Stimulated activated CD4-positive, alpha-beta T cell treated with anti-CD3 and anti-CD28 coated beads, TNF-alpha, amount 100 ng/mL, for 1 hour (primary cell): ENCODE measurements around the gene ARSI.

Source experiments
- DNase-seq, 3 donors: peaks; one replicate each; pipeline ENCODE4 v3.0.0-alpha.2; 2020; ENCODE audit warnings: low read depth in 3 of 3, low spot score in 1 of 3

ARSI gene

DNA sequence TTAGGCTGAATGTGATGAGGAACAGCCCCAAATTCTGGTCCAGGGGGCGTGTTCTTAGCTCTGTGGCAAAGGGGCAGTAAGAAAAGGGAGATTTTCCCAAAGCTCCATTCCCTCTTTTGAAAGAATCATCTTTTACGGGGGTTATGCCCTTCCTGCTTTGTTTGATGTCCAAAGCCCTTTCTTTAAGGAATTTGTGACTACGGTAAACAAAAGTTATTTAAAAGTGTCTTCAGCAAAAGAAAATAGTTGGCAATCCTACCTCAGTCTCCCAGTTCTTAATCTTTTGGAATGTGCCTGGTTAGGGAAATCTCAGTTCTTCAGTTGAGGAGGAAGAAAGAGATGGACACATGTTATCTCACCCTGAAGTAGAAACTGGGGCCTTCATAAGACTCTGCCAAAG lies 24.4 kb upstream of the ARSI start:
- DNase-seq, result no peak

DNA sequence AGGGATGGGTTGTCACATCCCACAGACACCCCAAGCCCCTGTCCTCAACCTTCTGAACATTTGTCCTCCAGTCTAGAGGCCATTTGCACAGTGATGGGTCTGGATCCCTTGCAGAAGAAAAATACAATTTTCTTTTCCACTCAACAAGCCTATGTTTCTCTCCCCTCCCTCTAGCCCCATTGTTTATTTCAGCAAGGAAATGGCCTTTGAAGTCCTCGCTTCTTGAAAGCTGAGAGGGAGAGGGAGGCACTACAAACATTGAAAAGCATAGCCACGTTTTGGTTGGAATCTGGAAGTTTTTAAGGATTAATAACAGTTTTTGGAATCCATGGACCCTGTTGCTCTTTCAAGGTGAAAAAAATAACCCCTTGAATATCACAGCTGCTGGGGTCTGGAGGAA lies 24.0 kb upstream of the ARSI start:
- no peak for DNase-seq

DNA sequence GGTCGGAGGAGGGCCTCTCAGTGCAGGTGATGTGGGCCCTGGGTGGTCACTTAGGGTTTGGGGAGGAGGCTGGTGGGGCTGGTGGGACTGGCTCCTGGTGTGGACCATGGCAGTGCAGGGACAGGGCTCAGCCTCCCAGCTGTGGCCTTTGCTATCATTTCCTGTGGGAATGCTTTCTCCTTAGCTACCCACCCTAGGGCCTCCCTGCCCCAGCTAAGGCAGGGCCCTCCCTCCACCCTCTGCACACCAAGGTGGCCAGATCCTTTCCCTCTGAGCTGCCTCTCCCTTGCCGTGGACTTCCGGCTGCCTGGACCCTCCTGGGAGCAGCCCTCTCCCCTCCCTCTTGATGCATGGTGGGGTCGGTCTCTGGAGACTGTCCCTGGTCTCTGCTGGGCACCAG lies 22.7 kb upstream of the ARSI start:
- DNase-seq, result no peak

DNA sequence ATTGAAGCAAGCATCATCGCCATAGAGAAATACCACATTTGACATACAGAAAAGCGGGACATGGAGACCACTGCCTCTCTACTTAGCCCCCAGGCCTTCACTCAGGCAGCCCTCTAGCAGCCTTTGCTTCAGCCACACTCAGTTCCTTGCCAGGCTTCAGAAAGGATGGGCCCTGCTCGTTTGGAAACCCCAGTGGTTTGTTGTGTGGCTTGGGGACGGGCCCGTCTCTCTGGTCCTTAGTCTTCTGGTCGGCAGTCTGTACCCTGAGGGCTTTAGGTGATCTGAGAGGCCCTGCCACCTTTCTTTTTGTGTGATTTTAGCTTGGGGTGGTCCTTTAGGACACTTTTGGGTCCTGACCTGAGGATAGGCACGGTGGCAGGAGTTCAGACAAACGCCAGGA lies 21.1 kb upstream of the ARSI start:
- DNase-seq, result no peak

DNA sequence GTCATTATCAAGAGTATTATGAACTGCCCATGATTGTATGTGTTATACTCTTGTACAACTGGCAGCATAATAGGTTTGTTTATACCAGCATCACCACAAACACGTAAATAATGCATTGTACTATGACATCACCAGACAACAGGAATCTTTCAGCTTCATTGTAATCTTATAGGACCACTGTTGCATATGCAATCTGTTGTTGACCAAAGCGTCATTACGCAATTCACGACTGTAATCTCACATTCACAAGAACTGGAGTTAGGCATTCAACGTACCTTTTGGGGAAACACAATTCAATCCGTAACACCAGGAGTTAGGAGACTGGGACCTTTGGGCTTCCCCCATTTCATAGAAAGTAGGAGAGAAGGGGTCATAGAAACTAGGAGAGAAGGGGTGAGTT lies 20.4 kb upstream of the ARSI start:
- no peak for DNase-seq

DNA sequence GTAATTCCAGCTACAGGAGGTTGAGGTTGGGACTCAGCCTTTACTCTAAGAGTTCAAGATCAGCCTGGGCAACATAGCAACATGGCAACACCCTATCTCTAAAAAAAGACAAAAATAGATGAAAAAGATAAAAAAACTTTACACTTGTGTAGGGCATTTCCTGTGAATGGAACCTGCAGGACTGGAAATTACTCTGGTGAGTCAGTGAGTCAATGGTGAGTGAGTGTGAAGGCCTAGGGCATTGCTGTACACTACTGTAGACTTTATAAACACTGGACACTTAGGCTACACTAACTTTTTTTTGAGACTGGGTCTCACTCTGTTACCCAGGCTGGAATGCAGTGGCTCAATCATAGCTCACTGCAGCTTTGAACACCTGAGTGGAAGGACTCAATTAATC lies 19.5 kb upstream of the ARSI start:
- no peak for DNase-seq

DNA sequence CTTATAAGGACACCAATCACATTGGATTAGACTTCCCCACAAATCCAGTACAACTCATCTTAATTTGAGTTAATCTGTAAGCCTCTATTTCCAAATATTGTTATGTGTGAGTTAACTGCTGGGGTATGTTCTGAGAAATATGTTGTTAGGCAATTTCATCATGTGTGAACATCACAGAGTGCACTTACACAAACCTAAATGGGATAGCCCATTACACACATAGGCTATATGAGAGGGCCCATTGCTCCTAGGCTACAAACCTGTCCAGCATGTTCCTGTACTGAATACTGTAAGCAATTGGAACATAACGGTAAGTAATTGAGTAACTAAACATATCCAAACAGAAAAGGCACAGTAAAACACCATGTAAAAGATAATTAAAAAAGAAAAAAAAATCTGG lies 19.1 kb upstream of the ARSI start:
- no peak for DNase-seq

DNA sequence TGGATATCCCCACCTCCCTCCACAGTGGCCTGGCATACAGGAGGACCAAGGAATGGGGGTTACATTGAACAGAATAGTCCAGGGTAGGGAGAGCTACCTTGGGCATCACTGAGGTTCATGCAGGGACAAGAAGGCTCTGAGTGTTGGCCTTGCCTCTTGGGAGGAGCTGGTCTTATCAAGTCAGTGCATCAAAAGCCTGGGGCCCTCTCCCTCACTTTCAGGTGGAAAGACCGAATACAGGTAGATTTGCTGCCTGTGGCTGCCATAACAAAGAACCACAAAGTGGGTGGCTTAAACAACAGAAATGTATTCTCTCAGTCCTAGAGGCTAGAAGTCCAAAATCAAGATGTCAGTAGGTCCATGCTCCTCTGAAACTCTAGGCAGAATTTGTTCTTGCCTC lies 18.5 kb upstream of the ARSI start:
- DNase-seq, result no peak

DNA sequence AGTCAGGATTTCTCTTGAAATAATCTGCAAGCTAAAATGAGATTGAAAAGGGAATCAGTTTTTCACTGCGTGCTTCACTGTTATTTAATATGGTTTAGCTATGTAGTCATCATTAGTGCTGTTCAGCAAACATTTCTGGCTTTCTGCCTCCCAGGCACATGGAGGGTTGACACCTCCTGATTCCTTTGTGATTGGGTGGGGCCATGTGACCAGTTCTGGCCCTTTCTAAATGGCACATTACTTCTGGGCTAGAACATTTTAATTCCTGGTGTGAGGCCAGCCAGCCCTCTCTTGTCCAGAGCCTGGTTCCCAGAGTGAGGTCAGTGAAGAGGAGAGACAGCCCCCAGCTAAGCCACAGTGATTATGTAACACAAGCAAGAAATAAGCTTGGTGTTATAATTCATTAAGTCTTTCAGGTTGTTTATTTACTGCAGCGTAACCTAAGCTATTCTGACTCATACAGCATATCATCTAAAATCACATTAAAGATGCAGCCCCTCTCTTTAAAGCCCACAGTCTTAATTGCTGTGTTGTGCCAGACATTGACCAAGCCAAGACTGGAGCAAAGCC lies 17.4 kb upstream of the ARSI start:
- no peak for DNase-seq

DNA sequence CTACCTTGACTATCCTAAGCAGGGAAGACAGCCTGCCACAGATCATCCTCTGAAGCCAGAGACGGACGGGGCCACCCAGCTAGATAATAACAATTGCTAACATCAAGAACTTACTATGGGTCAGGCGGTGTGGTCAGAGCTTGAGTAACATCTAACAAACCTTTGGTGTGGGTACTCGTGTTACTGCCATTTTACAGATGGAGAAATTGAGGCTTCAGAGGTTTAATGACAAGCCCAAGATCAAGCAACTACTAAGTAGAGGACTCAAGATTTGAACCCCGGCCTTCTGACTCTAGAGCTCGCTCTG lies 16.7 kb upstream of the ARSI start:
- no peak for DNase-seq

DNA sequence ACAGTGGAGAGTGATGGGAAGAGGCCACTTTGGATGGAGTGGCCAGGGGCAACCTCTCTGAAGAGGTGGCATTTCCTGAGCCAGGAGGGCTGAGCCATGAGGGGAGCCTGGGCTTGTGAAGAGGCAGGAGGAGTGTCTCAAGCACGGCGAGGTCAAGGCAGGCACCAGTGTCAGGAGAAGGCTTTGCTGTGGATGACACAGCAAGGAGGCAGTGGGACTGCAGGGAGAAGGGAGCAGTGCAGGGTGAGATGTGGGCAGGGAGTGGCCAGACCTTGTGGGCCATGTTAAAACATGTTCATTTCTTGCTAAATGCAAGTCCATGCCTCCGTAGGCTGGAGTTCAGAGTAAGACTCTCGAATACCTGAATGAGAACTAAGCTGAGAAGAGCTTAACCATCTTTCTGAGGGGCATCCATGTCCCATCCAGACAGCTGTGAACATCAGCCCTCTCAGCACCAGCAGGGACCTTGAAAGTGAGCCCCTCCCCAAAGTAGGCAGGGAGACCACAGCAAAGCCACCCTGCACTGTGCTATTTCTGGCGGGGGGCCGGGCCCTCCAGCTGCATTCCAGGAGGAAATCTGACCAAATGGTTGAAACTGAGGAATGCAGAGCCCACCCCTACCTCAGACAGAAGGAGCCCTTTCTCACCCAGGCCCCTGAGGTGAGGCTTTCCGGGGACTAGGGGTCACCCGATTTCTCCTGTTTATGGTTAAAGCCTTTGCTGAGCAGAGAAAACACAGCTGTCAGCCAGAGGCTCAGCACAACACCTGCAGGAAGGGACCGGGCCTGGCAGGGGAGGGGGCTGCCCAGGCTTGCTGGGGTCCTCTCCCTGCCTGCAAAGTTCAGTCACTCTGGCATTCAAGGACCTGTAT lies 16.1 kb upstream of the ARSI start:
- no peak for DNase-seq

DNA sequence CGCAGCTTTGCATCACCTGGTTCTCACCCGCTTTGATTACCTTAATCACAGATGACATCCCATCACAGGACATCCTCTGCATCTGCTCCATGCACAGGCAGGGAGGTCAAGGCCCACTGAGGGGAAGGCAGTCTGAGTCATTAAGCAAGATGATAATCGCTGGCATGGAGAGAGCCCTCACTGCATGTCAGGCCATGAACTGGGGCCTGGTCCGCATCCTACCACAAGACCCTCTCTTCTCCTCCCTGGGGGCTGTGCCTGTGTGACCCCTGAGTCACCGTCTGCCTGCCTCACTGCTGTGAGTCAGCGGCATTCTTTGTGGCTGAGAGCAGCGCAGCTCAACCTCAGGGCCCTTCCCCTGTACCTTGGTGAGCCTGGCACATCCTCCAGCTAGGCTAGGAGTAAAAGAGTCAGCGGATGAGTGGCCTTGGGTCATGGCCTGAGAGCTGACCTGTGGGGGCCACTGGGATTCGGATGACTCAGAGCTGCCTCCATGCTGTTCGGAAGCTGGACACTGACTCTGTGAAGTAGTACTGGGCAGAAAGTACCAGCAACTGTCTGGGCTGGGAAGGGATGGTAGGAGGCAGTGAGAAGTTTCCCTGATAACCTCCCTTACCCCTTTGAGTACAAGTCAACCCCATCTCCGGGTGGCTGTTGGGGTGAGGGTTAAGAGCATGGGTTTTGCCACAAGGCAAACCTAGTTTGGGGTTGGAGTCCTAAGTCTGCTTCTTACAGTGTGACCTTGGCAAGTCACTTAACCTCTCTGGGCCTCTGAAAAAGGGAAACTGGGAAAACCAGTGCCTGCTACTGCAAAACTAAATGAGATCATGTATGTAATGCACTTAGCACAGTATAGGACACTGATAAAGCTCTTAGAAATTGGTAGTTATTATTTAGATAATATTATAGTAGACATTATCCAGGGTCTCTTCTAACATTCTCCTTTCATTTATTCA lies 14.6 kb upstream of the ARSI start:
- DNase-seq, result no peak

DNA sequence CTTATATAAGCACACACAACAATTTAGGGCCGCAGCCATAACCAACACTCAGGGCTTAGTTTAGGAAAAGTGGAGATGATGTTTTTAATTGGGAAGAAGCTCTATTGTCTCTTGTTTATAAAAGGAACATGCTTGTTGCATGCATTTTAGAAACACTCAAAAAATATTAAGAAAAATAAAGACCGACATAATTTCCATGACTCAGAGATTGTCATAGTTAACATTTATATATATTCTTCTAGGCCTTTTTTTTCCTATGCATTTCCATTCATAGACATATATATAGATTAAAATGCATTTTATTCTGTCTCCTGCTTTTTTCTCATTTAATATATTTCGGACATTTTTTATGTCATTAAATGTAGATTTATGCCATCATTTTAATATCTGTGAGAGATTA lies 13.6 kb upstream of the ARSI start:
- no peak for DNase-seq

DNA sequence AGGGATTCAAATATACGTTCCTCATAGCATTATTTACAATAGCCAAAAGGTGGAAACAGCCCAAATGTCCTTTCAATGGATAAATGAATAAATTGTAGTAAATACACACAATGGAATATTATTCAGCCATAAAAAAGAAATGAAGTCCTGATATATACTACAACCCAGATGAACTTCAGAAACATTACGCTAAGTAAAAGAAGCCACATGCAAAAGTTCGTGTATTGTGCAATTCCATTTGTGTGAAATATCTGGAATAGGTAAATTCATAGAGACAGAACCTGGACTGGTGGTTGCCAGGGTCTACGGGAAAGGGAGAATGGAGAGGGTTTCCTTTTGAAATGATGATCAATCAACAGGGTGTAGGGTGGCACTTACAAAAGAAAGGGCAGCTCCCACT lies 12.5 kb upstream of the ARSI start:
- no peak for DNase-seq

DNA sequence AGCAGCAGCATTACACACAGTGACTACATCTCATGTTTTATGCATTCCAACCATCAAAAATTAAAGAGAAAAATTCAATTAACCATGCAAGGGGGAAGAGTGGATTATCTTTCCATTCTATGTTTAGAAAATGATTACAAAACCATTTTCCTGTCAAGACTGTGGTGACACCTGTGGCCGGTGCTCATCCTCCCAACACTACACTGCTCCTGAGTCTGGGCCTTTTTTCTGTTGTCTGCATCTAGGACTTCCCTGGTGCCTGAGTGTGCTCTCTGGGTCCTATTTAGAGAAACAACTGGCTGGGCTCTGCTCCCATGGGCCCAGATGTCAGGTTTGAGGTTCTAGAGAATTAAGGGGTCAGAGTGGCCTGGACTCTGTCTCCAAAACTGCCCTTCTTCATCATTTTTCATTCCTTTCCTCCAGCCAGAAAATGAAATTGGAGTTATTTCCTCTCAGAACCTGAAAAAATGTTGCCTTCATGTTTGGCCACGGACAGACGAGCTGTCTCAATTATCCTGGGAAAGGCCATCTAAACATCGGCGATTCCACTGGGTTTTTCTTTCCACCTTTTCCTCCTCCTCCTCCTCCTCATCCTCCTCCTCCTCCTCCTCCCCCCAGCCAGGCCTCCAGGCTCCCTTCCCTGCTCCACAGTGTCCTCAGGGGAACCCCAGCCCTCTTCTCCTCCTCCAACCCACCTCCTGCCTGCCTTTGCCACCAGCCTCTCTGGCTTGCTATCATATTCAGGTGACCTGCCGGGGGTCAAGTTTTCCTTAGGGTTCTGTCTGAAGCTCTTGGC lies 11.4 kb upstream of the ARSI start:
- DNase-seq, result no peak

DNA sequence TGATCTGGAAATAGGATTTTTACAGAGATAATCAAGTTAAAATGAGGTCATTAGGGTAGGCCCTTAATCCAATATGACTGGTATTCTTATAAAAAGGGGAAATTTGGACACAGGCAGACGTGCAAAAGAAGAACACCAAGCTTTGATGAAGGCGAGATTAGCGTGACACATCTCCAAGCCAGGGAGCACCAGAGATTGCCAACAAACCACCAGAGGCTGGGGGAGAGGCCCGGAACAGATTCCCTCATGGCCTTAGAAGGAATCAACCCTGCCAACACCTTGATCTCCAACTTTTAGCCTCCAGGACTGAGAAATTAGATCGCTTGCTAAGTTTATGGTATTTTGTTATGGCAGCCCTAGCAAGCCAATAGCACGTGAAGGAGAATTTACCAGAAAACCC lies 10.8 kb upstream of the ARSI start:
- DNase-seq, result no peak

DNA sequence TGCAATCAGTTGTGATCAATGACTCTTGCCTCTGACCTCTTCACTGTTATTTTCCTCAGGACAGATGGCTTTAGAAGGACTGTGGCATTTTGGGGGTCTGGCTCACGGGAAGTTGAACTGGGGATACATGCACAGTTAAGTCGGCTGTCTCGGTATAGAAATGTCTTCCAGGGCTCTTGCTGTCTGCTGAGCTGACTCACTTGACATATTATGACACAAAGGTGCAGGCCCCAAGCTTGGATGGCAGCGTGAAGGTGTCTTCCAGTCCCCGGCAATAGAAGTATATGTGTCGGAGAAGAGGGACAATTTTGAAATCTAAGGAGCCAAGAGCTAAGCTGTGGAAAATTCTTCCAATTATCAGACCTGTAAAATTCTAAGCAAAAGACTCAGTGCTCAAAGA lies 9.8 kb upstream of the ARSI start:
- DNase-seq, result no peak

DNA sequence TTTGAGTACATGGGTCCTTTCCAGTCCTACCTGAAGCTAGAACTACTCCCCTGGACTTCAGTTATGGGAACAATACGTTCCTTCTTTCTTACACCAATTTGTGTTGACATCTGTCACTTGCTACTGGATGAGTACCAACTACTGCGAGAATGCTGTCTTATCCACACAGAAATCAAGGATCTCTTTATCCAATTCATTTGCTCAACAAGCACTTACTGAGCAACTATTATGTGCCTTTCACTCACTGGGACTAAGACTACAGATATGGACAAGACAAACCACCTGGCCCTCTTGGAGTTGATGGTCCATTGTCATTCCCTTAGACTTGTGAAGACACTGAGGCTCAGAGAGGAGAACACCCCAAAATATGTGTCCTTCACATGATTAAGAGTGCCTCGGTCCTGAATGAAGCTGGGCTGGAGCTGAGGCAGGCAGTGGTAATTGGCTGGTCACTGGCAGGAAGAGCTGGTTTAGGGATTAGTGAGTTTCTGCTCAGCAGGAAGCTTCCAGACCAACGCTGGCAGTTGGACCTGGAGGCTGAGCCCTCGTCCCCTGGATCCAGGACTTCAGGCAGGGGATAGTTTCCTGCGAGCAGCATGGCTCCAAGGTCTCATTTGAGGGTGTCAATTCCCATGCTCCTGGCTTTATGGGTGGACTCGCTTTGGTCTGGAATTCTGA lies 8.4 kb upstream of the ARSI start:
- no peak for DNase-seq

DNA sequence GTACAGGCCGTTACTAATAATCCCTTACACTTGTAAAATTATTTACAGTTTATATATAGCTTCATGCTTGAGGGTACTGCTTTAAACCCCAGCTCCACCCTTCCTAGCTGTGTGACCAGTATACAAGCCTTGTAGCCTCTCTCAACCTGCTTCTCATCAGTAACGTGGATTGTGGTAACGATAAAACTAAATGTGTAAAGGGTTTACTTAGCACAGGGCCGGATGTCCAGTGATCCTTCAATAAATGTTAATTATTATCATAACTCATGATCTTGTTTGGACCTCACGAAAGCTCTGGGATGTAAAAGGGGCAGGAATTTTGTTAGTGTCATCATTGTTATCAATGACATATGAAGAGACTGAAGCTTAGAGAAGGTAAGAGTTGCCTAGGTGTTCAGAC lies 7.5 kb upstream of the ARSI start:
- DNase-seq, result no peak

DNA sequence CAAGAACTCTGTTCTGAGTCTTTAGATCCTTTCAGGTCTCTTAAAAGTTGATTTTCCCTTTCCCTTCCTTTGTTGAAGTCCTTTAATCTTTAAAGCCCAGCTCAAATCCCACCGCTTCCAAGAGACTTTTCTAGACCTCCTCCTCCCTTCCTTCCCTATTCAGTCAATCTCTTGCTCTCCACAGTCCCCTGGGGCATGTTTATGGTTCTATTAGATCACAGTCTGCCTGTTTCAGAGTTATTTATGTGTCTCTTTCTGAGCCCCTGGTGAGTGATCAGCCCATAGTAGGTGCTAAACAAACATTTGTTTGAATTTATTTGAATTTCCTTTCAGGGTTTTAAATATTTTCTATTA lies 7.2 kb upstream of the ARSI start:
- no peak for DNase-seq
